Measurements from ENCODE around the gene LPO. TPM values are rescaled to one million over a fixed set of nuclear protein-coding genes. Genes with fewer than 3 reads are reported as not detected.

Gene LPO
- total and polyA plus RNA-seq, 9 of the 15 experiments (the other 6 are each of a cell fraction or from before 2014, with no cell fraction given) = 0.07 to 0.11 TPM; not detected in 7

GRCh38 chr17:58289869-58290268 lies 51.5 kb downstream of the LPO start (continued):
- TF ChIP-seq HNRNPH1 (optimal IDR thresholded peaks at IDR 0.05; ENCODE audit: low read depth, low read length) (no peak), HES1 (IDR thresholded peaks at IDR 0.05; ENCODE audit: low read depth) (no peak), HNRNPUL1 (IDR thresholded peaks at IDR 0.05; ENCODE audit: low read length) (no peak), DPF2 (IDR thresholded peaks at IDR 0.05) (peak; percentile 86), ZNF778 (CRISPR knock-in tag; IDR thresholded peaks at IDR 0.05) (no peak), SMARCB1 (IDR thresholded peaks at IDR 0.05; ENCODE audit: insufficient read length, low read depth) (no peak), ZNF280A (IDR thresholded peaks at IDR 0.05; ENCODE audit: low read depth, partially characterized antibody) (no peak), ZNF639 (CRISPR knock-in tag; conservative IDR thresholded peaks at IDR 0.05 in 1 of 2, IDR thresholded peaks at IDR 0.05 in 1 of 2) (no peak)

Measured in K562 (cell line).